Smooth muscle cell (in vitro differentiated cells): Measurements from ENCODE around the gene PCDHB8. TPM values are rescaled to one million over a fixed set of nuclear protein-coding genes. Genes with fewer than 3 reads are reported as not detected.
"Not testable (repeated sequence)": the region's sequence is repeated elsewhere in the genome, so short reads cannot be mapped to it uniquely, and the experiment has no call there.

Source experiments
- DNase-seq: peaks from one replicate; lab custom pipeline; 2025; ENCODE audit not compliant: unreplicated experiment; lab: John Stamatoyannopoulos, UW
- H2AFZ ChIP-seq: fragments of 200-600 bp; sonication (generic); 2 replicates; pipeline ENCODE4 v1.6.0; 2016; ENCODE audit warnings: antibody characterized with exemption, low read depth, mild to moderate bottlenecking
- H3F3A ChIP-seq: fragments of 200-600 bp; sonication (generic); 2 replicates; pipeline ENCODE4 v1.6.0; 2017; ENCODE audit warnings: antibody characterized with exemption, low read depth
- H3K27ac ChIP-seq: fragments of 200-600 bp; sonication (generic); 2 replicates; pipeline ENCODE4 v1.5.1; 2016; ENCODE audit warnings: low read depth, mild to moderate bottlenecking
- H3K27me3 ChIP-seq: fragments of 200-600 bp; sonication (generic); 2 replicates; pipeline ENCODE4 v1.6.1; 2016; ENCODE audit warnings: low read depth, mild to moderate bottlenecking
- H3K36me3 ChIP-seq: fragments of 200-600 bp; sonication (generic); 2 replicates; pipeline ENCODE4 v1.5.1; 2016; ENCODE audit warnings: low read depth
- H3K4me1 ChIP-seq: fragments of 200-600 bp; sonication (generic); 2 replicates; pipeline ENCODE4 v1.5.1; 2016; ENCODE audit warnings: low read depth
- H3K4me2 ChIP-seq: fragments of 200-600 bp; sonication (generic); 2 replicates; pipeline ENCODE4 v1.6.0; 2016; ENCODE audit warnings: mild to moderate bottlenecking
- H3K4me3 ChIP-seq: fragments of 200-600 bp; sonication (generic); 2 replicates; pipeline ENCODE4 v1.5.1; 2016; ENCODE audit warnings: mild to moderate bottlenecking
- H3K79me2 ChIP-seq: fragments of 200-600 bp; sonication (generic); 2 replicates; pipeline ENCODE4 v1.6.0; 2016; ENCODE audit warnings: low read depth, mild to moderate bottlenecking
- H3K9ac ChIP-seq: fragments of 200-600 bp; sonication (generic); 2 replicates; pipeline ENCODE4 v1.6.0; 2016; ENCODE audit warnings: low read depth
- H3K9me3 ChIP-seq: fragments of 200-600 bp; sonication (generic); replicated peaks from 2 replicates; pipeline ENCODE4 v1.5.1; 2016; ENCODE audit warnings: low read depth
- H4K20me1 ChIP-seq: fragments of 200-600 bp; sonication (generic); 2 replicates; pipeline ENCODE4 v1.6.0; 2016; ENCODE audit warnings: low read depth
- WGBS: methylation state at CpG from one replicate; pipeline ENCODE4 v1.1.7; 2016; ENCODE audit warnings: low lambda C conversion rate; 5-methylcytosine and 5-hydroxymethylcytosine counted together
- polyA plus RNA-seq: library from polyadenylated mRNA; unstranded; fragments of >200 nt; fragmentation: Nextera tagmentation; extraction: Ambion mirVana; gene quantifications from 2 replicates; pipeline ENCODE4 v1.2.1, GENCODE V29; 2016
- total RNA-seq: library from RNA; depleted of rRNA; stranded (reverse); fragments of >200 nt; gene quantifications from 2 replicates; pipeline ENCODE4 v1.2.3, GENCODE V29; 2014
- TF ChIP-seq, protein P1 (sequence below): fragments of 200-600 bp; sonication (generic); IDR thresholded peaks from 2 replicates; pipeline ENCODE4 v1.5.1; 2017; ENCODE audit warnings: borderline replicate concordance, mild to moderate bottlenecking, antibody characterized with exemption; ENCODE audit not compliant: insufficient read depth, poor library complexity, severe bottlenecking

Gene PCDHB8
- total and polyA plus RNA-seq, 2 experiments from 2014 or later = 0.90 to 1.1 TPM

DNA sequence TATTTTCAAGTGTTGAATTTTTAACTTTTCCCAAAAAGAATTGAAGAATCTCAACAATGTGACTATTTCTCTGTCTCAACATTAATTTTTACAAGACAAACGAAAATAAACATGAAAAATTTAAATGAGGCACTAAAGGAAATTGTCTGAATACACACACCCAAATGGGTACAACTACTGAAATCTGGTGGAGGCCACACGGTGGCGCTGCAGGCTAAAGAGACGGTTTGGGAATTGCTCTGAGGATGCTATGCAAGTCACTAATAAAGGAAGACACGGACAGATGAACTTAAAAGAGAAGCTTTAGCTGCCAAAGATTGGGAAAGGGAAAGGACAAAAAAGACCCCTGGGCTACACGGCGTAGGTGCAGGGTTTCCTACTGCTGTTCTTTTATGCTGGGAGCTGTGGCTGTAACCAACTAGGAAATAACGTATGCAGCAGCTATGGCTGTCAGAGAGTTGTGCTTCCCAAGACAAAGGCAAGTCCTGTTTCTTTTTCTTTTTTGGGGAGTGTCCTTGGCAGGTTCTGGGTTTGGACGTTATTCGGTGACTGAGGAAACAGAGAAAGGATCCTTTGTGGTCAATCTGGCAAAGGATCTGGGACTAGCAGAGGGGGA, 14.6 kb downstream of the PCDHB8 start, which contains the start of gene PCDHB10:
Gene PCDHB10 (plus strand): TSS at position 244 of the 616 bp plus-strand sequence. CDS start 200 bp downstream, at position 444.
- WGBS = 23% methylated on average over 10 of the region's 10 CpGs
- H3K4me2 ChIP-seq = no peak within 1 kb of the TSS
- no peaks in the 10 kb centered on the region for H3K4me1 ChIP-seq
- H3K4me3 ChIP-seq = peak within 1 kb of the TSS; percentile 26
- no peaks in the 10 kb centered on the region for H3K36me3 ChIP-seq
- H4K20me1 ChIP-seq = no peaks in the 10 kb centered on the region
- no peak for DNase-seq
- peaks cover 6% of the 10 kb centered on the region for H3K9me3 ChIP-seq
- H3K27me3 ChIP-seq = no peaks in the 10 kb centered on the region
- no peaks in the 10 kb centered on the region for H3F3A ChIP-seq
- H3K27ac ChIP-seq = no peak within 1 kb of the TSS
- TF ChIP-seq, protein P1, sequence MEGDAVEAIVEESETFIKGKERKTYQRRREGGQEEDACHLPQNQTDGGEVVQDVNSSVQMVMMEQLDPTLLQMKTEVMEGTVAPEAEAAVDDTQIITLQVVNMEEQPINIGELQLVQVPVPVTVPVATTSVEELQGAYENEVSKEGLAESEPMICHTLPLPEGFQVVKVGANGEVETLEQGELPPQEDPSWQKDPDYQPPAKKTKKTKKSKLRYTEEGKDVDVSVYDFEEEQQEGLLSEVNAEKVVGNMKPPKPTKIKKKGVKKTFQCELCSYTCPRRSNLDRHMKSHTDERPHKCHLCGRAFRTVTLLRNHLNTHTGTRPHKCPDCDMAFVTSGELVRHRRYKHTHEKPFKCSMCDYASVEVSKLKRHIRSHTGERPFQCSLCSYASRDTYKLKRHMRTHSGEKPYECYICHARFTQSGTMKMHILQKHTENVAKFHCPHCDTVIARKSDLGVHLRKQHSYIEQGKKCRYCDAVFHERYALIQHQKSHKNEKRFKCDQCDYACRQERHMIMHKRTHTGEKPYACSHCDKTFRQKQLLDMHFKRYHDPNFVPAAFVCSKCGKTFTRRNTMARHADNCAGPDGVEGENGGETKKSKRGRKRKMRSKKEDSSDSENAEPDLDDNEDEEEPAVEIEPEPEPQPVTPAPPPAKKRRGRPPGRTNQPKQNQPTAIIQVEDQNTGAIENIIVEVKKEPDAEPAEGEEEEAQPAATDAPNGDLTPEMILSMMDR = peak; percentile 41
- no peak within 1 kb of the TSS for H3K9ac ChIP-seq
- no peak within 1 kb of the TSS for H2AFZ ChIP-seq
- H3K79me2 ChIP-seq = no peaks in the 10 kb centered on the region

DNA sequence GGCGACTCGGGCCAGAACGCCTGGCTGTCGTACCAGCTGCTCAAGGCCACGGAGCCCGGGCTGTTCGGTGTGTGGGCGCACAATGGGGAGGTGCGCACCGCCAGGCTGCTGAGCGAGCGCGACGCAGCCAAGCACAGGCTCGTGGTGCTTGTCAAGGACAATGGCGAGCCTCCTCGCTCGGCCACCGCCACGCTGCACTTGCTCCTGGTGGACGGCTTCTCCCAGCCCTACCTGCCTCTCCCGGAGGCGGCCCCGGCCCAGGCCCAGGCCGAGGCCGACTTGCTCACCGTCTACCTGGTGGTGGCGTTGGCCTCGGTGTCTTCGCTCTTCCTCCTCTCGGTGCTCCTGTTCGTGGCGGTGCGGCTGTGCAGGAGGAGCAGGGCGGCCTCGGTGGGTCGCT, 16.7 kb downstream of the PCDHB8 start:
- DNase-seq, H3K79me2 ChIP-seq: not testable (repeated sequence)

DNA sequence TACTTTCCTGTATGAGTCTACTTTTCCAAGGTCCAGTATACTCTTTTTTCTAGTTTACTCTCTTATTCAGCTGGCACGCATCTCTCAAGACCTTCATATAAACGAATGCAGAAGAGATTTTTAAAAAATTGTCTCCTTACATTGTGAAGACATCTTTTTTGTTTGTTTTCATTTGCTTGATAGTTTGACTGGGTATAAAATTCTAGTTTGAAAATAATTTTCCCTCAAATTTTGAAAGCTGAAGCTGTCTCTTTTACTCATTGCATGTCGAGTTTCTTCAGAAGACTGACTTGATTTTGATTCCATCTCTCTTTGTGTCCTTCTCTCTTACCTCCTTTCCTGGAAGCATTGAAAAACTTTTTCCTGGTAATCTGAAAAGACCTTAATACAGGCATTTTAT, 18.8 kb downstream of the PCDHB8 start:
- 84% methylated on average over 3 of the region's 3 CpGs for WGBS
- peaks cover 5% of the 10 kb centered on the region for H3K27me3 ChIP-seq
- H3K9me3 ChIP-seq = peaks cover 6% of the 10 kb centered on the region

More for the DNA sequence above, 16.7 kb downstream of the PCDHB8 start:
- not testable (repeated sequence) for H3K4me2 ChIP-seq, H3K4me1 ChIP-seq, H3K4me3 ChIP-seq, H3F3A ChIP-seq, H3K27me3 ChIP-seq, H3K27ac ChIP-seq, H4K20me1 ChIP-seq, H3K36me3 ChIP-seq, H3K9ac ChIP-seq, H3K9me3 ChIP-seq, H2AFZ ChIP-seq
- 98% methylated on average over 14 of the region's 37 CpGs for WGBS

DNA sequence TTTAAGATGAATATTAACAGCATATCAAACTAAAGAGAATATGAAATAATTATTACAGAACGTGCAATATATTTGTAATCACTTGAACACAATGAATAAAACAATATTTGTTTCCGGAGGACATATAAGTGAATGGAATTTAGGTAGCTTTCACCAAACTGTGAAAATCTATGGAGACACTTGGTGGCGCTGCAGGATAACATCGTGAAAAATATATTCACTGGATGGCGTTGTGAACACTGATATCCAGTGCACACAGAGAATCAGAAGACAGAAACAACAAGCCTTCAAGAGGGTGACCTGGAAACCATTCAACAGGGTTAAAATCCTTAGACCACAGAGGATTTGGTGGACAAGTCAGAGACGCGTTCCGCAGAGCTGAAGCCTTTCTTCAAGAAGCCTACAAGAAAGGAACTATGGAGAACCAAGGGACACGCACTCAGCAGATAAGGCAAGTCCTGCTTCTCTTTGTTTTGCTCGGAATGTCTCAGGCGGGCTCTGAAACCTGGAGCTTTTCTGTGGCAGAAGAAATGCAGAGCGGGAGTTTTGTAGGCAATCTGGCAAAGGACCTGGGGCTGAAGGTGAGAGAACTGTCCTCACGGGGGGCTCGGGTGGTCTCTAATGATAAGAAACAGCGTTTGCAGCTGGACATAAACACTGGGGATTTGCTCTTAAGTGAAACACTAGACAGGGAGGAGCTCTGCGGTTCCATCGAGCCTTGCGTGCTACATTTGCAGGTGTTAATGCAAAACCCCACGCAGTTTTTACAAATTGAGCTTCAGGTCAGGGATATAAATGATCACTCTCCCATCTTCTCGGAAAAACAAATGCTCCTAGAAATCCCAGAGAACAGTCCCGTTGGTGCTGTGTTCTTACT, 22.0 kb downstream of the PCDHB8 start, which contains the start of gene PCDHB11:
Gene PCDHB11 (plus strand): TSS at position 269 of the 877 bp plus-strand sequence. CDS start 148 bp downstream, at position 417.
- no peak within 1 kb of the TSS for H3K4me3 ChIP-seq
- no peaks in the 10 kb centered on the region for H3F3A ChIP-seq
- H3K36me3 ChIP-seq = no peaks in the 10 kb centered on the region
- H3K4me2 ChIP-seq = no peak within 1 kb of the TSS
- DNase-seq = no peak
- H4K20me1 ChIP-seq = no peaks in the 10 kb centered on the region
- H3K27ac ChIP-seq = no peak within 1 kb of the TSS
- WGBS = 67% methylated on average over 21 of the region's 21 CpGs
- no peaks in the 10 kb centered on the region for H3K79me2 ChIP-seq
- H3K27me3 ChIP-seq = peaks cover 5% of the 10 kb centered on the region
- TF ChIP-seq, protein P1 = no peak
- H3K9me3 ChIP-seq = peaks cover 6% of the 10 kb centered on the region
- H3K9ac ChIP-seq = no peak within 1 kb of the TSS
- H2AFZ ChIP-seq = no peak within 1 kb of the TSS
- H3K4me1 ChIP-seq = no peaks in the 10 kb centered on the region

More for the DNA sequence above, 18.8 kb downstream of the PCDHB8 start:
- DNase-seq = no peak
- Histone ChIP-seq H4K20me1 (no peaks in the 10 kb centered on the region), H3K27ac (no peak overlapping the region), H2AFZ (no peak overlapping the region), H3K9ac (no peak overlapping the region), H3K4me2 (no peak overlapping the region), H3K4me1 (no peaks in the 10 kb centered on the region), H3F3A (no peaks in the 10 kb centered on the region), H3K4me3 (no peak overlapping the region), H3K79me2 (no peaks in the 10 kb centered on the region), H3K36me3 (no peaks in the 10 kb centered on the region)
- TF ChIP-seq, protein P1 = no peak

DNA sequence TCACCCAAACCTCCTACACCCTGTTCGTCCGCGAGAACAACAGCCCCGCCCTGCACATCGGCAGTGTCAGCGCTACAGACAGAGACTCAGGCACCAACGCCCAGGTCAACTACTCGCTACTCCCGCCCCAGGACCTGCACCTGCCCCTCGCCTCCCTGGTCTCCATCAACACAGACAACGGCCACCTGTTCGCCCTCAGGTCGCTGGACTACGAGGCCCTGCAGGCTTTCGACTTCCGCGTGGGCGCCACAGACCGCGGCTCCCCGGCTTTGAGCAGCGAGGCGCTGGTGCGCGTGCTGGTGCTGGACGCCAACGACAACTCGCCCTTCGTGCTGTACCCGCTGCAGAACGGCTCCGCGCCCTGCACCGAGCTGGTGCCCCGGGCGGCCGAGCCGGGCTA, 23.5 kb downstream of the PCDHB8 start:
- DNase-seq, H3K27ac ChIP-seq, H3K4me1 ChIP-seq, H3K36me3 ChIP-seq, H3K4me3 ChIP-seq, H3K9ac ChIP-seq, H3K79me2 ChIP-seq, H3K9me3 ChIP-seq, H3K4me2 ChIP-seq, H3K27me3 ChIP-seq, H3F3A ChIP-seq, H2AFZ ChIP-seq, H4K20me1 ChIP-seq: not testable (repeated sequence)
- WGBS = 78% methylated on average over 30 of the region's 38 CpGs

DNA sequence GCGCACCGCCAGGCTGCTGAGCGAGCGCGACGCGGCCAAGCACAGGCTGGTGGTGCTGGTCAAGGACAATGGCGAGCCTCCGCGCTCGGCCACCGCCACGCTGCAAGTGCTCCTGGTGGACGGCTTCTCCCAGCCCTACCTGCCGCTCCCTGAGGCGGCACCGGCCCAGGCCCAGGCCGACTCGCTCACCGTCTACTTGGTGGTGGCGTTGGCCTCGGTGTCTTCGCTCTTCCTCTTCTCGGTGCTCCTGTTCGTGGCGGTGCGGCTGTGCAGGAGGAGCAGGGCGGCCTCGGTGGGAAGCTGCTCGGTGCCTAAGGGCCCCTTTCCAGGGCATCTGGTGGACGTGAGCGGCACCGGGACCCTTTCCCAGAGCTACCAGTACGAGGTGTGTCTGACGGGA, 24.1 kb downstream of the PCDHB8 start:
- not testable (repeated sequence) for H2AFZ ChIP-seq, H3K36me3 ChIP-seq, H3K27ac ChIP-seq, H3K9me3 ChIP-seq, H3K4me2 ChIP-seq, H3K4me1 ChIP-seq, H3K4me3 ChIP-seq, DNase-seq, H3K9ac ChIP-seq, H3F3A ChIP-seq, H4K20me1 ChIP-seq, H3K27me3 ChIP-seq, H3K79me2 ChIP-seq
- WGBS = 60% methylated on average over 33 of the region's 35 CpGs
